Testis (tissue), 2 donors: ENCODE results near the gene CTTNBP2.

Experiments
- POLR2A ChIP-seq: fragments of 450-650 bp; IDR thresholded peaks from one replicate; pipeline ENCODE4 v1.6.1; 2017; ENCODE audit warnings: antibody characterized with exemption, mild to moderate bottlenecking, moderate library complexity
- TF ChIP-seq, protein P1 (sequence below), 3 experiments: fragments of 450-650 bp in 2 of 3; fragments of 200-600 bp in 1 of 3; sonication (generic) in 1 of 3; IDR thresholded peaks; one replicate each; pipeline ENCODE4 v1.5.1; 2016 to 2019; ENCODE audit warnings: antibody characterized with exemption in 3 of 3, mild to moderate bottlenecking in 2 of 3, moderate library complexity in 1 of 3

- TF ChIP-seq, protein P1, sequence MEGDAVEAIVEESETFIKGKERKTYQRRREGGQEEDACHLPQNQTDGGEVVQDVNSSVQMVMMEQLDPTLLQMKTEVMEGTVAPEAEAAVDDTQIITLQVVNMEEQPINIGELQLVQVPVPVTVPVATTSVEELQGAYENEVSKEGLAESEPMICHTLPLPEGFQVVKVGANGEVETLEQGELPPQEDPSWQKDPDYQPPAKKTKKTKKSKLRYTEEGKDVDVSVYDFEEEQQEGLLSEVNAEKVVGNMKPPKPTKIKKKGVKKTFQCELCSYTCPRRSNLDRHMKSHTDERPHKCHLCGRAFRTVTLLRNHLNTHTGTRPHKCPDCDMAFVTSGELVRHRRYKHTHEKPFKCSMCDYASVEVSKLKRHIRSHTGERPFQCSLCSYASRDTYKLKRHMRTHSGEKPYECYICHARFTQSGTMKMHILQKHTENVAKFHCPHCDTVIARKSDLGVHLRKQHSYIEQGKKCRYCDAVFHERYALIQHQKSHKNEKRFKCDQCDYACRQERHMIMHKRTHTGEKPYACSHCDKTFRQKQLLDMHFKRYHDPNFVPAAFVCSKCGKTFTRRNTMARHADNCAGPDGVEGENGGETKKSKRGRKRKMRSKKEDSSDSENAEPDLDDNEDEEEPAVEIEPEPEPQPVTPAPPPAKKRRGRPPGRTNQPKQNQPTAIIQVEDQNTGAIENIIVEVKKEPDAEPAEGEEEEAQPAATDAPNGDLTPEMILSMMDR (IDR thresholded peaks at IDR 0.05) = no peak
- no peak for TF ChIP-seq POLR2A
Measured at GRCh38 chr7:117862378-117862777, 10.9 kb downstream of the CTTNBP2 start.
